Astrocyte (in vitro differentiated cells and primary cell): ENCODE results near the gene GREB1. TPM values are rescaled to one million over a fixed set of nuclear protein-coding genes. Genes with fewer than 3 reads are reported as not detected.

Source experiments
- DNase-seq: peaks from one replicate; pipeline ENCODE4 v3.0.0-alpha.2; 2010; ENCODE audit warnings: low read depth
- FAIRE-seq: peaks from 2 replicates; lab custom pipeline; 2011; peaks lifted over from hg19 to GRCh38; lab: Jason Lieb, UNC
- H2AFZ ChIP-seq: 2 replicates; pipeline ENCODE4 v1.6.0; 2012; ENCODE audit warnings: low read depth, low read length, inconsistent platforms
- H3K27ac ChIP-seq: 2 replicates; pipeline ENCODE4 v1.5.1; 2011; ENCODE audit warnings: low read depth, low read length, inconsistent platforms
- H3K27me3 ChIP-seq: 2 replicates; pipeline ENCODE4 v1.6.0; 2011; ENCODE audit warnings: low read length, inconsistent platforms; ENCODE audit not compliant: insufficient read depth
- H3K36me3 ChIP-seq: 2 replicates; pipeline ENCODE4 v1.5.1; 2011; ENCODE audit warnings: low read length, inconsistent platforms; ENCODE audit not compliant: insufficient read depth
- H3K4me1 ChIP-seq: 2 replicates; pipeline ENCODE4 v1.5.1; 2011; ENCODE audit warnings: low read length, inconsistent platforms; ENCODE audit not compliant: insufficient read depth
- H3K4me2 ChIP-seq: 2 replicates; pipeline ENCODE4 v1.6.0; 2012; ENCODE audit warnings: low read length, inconsistent platforms
- H3K4me3 ChIP-seq: 2 replicates; pipeline ENCODE4 v1.5.1; 2011; ENCODE audit warnings: low read depth, mild to moderate bottlenecking, low read length, inconsistent platforms; ENCODE audit not compliant: insufficient read depth
- H3K79me2 ChIP-seq: 2 replicates; pipeline ENCODE4 v1.6.0; 2012; ENCODE audit warnings: mild to moderate bottlenecking, low read length, inconsistent platforms; ENCODE audit not compliant: insufficient read depth
- H3K9ac ChIP-seq: 2 replicates; pipeline ENCODE4 v1.6.0; 2012; ENCODE audit warnings: mild to moderate bottlenecking, low read length, inconsistent platforms
- H3K9me3 ChIP-seq: 2 replicates; pipeline ENCODE4 v1.5.1; 2012; ENCODE audit warnings: low read depth, mild to moderate bottlenecking, low read length, inconsistent platforms; ENCODE audit not compliant: insufficient read depth
- H4K20me1 ChIP-seq: 2 replicates; pipeline ENCODE4 v1.6.0; 2012; ENCODE audit warnings: low read length, inconsistent platforms; ENCODE audit not compliant: insufficient read depth
- H3K27ac Mint-ChIP-seq: one replicate; pipeline ENCODE4 v1.8.0; 2021; ENCODE audit warnings: mild to moderate bottlenecking, mixed read lengths; ENCODE audit not compliant: unreplicated experiment
- H3K27me3 Mint-ChIP-seq: one replicate; pipeline ENCODE4 v1.8.0; 2021; ENCODE audit warnings: low read depth, mixed read lengths; ENCODE audit not compliant: unreplicated experiment
- H3K36me3 Mint-ChIP-seq: one replicate; pipeline ENCODE4 v1.8.0; 2021; ENCODE audit warnings: low read depth, mixed read lengths; ENCODE audit not compliant: unreplicated experiment
- H3K4me1 Mint-ChIP-seq: one replicate; pipeline ENCODE4 v1.8.0; 2021; ENCODE audit warnings: low read depth, mixed read lengths; ENCODE audit not compliant: unreplicated experiment
- H3K4me3 Mint-ChIP-seq: one replicate; pipeline ENCODE4 v1.8.0; 2021; ENCODE audit warnings: mild to moderate bottlenecking, moderate library complexity, mixed read lengths; ENCODE audit not compliant: unreplicated experiment
- H3K9me3 Mint-ChIP-seq: one replicate; pipeline ENCODE4 v1.8.0; 2021; ENCODE audit warnings: mild to moderate bottlenecking, mixed read lengths; ENCODE audit not compliant: unreplicated experiment
- CTCF ChIP-seq: IDR thresholded peaks from 2 replicates; pipeline ENCODE4 v1.5.1; 2011; ENCODE audit warnings: low read depth, mild to moderate bottlenecking, inconsistent platforms, low read length, moderate library complexity; ENCODE audit not compliant: insufficient read depth
- EZH2 ChIP-seq: IDR thresholded peaks from 2 replicates; pipeline ENCODE4 v1.6.1; 2012; ENCODE audit warnings: mild to moderate bottlenecking, low read length, inconsistent platforms; ENCODE audit not compliant: insufficient read depth
- total RNA-seq: library from RNA; stranded (reverse); gene quantifications from 2 replicates; pipeline ENCODE4 v1.2.1, GENCODE V29; 2021

Gene GREB1
- total RNA-seq, 1 donor from 2014 or later, result 14.5 TPM

GRCh38 chr2:11507517-11507916 is 26.3 kb upstream of the GREB1 start:
- Histone ChIP-seq H3K79me2 (no peaks in the 10 kb centered on the region), H3K4me2 (no peak overlapping the region), H2AFZ (no peak overlapping the region), H3K9ac (no peak overlapping the region), H3K9me3 (peaks cover 3% of the 10 kb centered on the region), H3K27ac (no peak overlapping the region), H3K27me3 (peaks cover 19% of the 10 kb centered on the region), H4K20me1 (no peaks in the 10 kb centered on the region), H3K36me3 (no peaks in the 10 kb centered on the region), H3K4me3 (no peak overlapping the region), H3K4me1 (no peaks in the 10 kb centered on the region)
- no peak overlapping the region for H3K4me3 Mint-ChIP-seq
- DNase-seq (no peak), FAIRE-seq (no peak)
- H3K27me3 Mint-ChIP-seq, result peaks cover 4% of the 10 kb centered on the region
- H3K4me1 Mint-ChIP-seq, result peaks cover 17% of the 10 kb centered on the region
- peaks cover 8% of the 10 kb centered on the region for H3K9me3 Mint-ChIP-seq
- H3K36me3 Mint-ChIP-seq, result no peaks in the 10 kb centered on the region
- no peak for TF ChIP-seq CTCF
- no peak overlapping the region for H3K27ac Mint-ChIP-seq

DNA sequence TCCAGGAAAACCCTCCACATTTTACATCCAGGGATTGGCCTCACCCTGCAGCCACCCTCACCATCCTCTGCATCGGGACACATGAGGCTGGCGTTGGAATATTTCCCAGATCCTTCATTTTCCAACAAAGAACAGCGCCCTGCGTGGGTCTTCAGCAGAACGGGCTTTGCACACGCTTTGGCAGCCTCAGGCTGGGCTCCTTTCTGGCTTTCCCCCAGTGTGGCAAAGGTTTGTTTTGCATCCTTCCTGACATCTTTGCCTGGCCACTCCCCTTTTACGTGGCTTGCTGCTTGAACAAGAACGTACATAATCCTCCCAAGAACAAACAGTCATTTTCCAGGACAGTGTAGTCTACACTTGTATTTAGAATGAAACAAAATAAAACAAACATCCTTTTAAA is 25.6 kb upstream of the GREB1 start:
- peaks cover 4% of the 10 kb centered on the region for H3K27me3 Mint-ChIP-seq
- FAIRE-seq, result no peak
- no peaks in the 10 kb centered on the region for H3K36me3 Mint-ChIP-seq

More for the DNA sequence above, 25.6 kb upstream of the GREB1 start:
- Histone ChIP-seq H3K79me2 (no peaks in the 10 kb centered on the region), H2AFZ (no peak overlapping the region), H3K27ac (no peak overlapping the region), H3K9me3 (peaks cover 3% of the 10 kb centered on the region), H4K20me1 (no peaks in the 10 kb centered on the region), H3K36me3 (no peaks in the 10 kb centered on the region), H3K9ac (no peak overlapping the region), H3K4me2 (no peak overlapping the region), H3K4me1 (no peaks in the 10 kb centered on the region), H3K27me3 (peaks cover 25% of the 10 kb centered on the region), H3K4me3 (no peak overlapping the region)
- H3K4me3 Mint-ChIP-seq, result no peak overlapping the region
- peaks cover 4% of the 10 kb centered on the region for H3K9me3 Mint-ChIP-seq
- H3K4me1 Mint-ChIP-seq, result peaks cover 14% of the 10 kb centered on the region
- TF ChIP-seq EZH2 (no peak), CTCF (no peak)
- no peak for DNase-seq
- no peak overlapping the region for H3K27ac Mint-ChIP-seq
